Activated gamma-delta T cell treated with anti-CD3 and anti-CD28 coated beads, Interleukin-2, amount 50 U/mL, for 16 hours (primary cell): Measurements from ENCODE around the gene RNF123.
"Not testable (repeated sequence)": the region's sequence is repeated elsewhere in the genome, so short reads cannot be mapped to it uniquely, and the experiment has no call there.

Experiments
- DNase-seq: peaks from one replicate; pipeline ENCODE4 v3.0.0-alpha.2; 2020; ENCODE audit warnings: low read depth

The RNF123 gene

GRCh38 chr3:49681232-49681522 lies 8.2 kb upstream of the RNF123 start:
- DNase-seq = no peak

GRCh38 chr3:49681543-49681942 lies 7.8 kb upstream of the RNF123 start:
- DNase-seq = no peak

- no peak for DNase-seq
Observed at GRCh38 chr3:49683162-49683561, 6.2 kb upstream of the RNF123 start.

DNA sequence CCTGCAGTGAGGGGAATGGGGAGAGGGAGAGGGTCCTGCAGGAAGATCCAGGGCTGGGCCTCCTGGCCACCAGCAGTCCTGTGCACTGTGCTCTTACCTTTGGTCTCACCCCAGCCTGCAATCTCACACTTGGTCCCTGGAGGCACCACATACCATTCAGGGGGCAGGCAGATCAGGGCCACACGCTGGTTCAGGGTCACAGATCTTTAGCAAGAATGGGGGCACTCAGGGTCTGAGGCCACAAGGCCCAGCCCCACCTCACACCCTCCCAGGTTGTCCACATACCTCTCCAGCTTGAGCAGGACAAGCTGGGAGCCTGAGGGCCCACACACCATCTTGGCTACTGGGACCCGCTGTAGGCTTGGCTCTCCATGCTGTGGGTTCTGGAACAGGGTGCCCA lies 4.9 kb upstream of the RNF123 start:
- not testable (repeated sequence) for DNase-seq

DNA sequence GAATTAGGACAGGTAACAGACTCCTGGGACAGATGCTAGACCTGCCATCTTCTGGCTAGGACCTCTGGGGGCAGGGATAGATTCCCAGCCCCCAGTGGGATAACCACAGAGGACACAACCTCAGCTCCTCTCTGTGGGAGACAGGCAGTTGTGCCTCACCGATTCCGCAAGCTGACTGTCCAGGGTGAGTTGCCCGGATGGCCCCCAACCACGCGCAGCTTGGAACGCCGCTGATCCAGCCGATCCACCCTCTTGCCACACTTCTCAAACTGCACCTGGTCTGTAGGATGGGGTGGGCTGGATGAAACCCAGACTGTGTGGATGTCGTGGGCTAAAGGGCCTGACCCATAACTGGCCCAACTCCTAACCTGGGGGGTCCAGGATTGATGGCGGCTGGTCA lies 4.3 kb upstream of the RNF123 start:
- DNase-seq = not testable (repeated sequence)

GRCh38 chr3:49685846-49686245 lies 3.5 kb upstream of the RNF123 start:
- DNase-seq = not testable (repeated sequence)

GRCh38 chr3:49686346-49686745 lies 3.0 kb upstream of the RNF123 start:
- not testable (repeated sequence) for DNase-seq

DNA sequence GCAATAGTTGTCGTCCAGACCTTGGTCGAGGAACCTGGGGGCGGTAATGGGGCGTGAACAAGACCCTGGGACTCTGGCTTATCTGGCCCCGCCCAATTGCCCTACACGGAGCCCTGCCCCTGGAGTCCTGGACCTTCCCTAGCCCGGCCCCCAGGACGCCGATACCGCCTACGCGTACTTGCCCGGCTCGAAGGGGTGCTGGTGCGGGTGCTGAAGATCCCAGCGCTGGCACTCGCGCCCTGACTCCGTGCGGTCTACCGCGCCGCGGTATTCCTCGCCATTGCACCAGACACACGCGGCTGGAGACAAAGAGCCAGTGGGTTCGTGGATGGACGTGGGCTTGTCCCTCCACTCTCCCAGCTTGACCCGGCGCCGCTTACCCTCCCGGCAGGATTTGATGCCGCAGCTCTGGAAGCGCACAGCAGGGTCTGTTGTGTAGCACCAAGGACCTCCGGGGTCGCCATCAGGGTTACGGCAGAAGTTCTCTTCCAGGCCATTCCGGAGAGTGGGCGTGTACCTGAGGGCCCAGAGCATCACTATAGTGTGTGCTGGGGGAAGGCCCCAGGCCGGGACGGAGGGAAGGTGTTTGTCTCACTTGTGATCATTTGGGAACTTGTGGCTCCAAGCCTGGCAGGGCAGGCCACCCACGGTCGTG lies 2.5 kb upstream of the RNF123 start:
- DNase-seq = not testable (repeated sequence)

- not testable (repeated sequence) for DNase-seq
Observed at GRCh38 chr3:49687424-49687795, 1.9 kb upstream of the RNF123 start.

GRCh38 chr3:49688338-49689045 lies 865 bp upstream of the RNF123 start:
- not testable (repeated sequence) for DNase-seq

GRCh38 chr3:49689908-49690624 lies 709 bp downstream of the RNF123 start:
- not testable (repeated sequence) for DNase-seq

DNA sequence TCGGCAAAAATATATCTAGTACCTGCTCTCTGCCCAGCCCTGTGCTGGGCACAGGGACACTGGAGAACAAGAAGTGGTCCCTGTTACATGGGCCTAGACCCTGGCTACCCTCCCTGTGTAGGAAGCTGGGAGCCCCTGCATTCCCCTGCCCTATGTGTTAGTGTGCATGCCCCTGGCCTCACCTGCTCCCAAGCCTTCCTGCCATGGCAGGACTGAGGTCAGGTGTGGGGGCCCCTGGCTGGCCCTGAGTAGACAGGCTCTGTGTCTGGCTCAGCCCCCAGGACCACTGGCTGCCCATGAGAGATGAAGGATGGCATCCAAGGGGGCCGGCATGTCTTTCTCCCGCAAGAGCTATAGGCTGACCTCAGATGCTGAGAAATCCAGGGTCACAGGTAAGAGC lies 1.5 kb downstream of the RNF123 start:
- not testable (repeated sequence) for DNase-seq

- DNase-seq = not testable (repeated sequence)
Observed at GRCh38 chr3:49691481-49691880, 2.1 kb downstream of the RNF123 start.

DNA sequence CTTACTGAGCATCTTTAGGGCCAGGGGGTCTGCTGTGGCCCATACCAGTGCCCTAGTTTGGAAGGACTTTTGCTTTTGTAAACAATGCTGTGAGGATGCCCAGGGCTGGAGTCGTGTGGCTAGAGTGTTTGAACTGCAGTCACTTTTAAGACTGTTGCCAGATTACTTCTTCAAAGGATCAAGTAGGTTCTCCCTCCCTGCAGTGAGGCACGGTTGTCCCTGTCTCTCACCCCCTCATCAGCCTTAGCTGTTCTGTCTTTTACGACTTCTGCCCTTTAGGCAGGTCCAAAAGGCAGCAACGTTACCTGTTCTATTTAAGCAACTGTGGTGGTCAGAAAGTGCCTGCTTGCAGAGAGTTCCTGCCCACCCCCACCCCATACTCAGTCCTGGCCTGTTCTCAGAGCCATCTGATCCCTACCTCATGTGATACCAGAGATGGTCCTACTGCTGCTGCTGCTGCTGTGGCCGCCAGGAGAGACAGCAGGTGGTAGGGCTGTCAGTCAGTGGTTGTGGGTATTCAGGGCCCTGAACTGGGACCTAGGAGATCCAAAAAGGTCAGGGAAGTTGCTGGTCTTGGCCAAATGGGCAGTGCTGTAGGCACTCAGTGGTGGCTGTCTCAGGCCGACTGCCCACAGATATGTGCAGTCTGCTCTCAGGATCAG lies 5.2 kb downstream of the RNF123 start:
- not testable (repeated sequence) for DNase-seq

- DNase-seq = not testable (repeated sequence)
Observed at GRCh38 chr3:49695350-49696015, 6.1 kb downstream of the RNF123 start.

- no peak for DNase-seq
Observed at GRCh38 chr3:49699281-49699979, 10.1 kb downstream of the RNF123 start.

DNA sequence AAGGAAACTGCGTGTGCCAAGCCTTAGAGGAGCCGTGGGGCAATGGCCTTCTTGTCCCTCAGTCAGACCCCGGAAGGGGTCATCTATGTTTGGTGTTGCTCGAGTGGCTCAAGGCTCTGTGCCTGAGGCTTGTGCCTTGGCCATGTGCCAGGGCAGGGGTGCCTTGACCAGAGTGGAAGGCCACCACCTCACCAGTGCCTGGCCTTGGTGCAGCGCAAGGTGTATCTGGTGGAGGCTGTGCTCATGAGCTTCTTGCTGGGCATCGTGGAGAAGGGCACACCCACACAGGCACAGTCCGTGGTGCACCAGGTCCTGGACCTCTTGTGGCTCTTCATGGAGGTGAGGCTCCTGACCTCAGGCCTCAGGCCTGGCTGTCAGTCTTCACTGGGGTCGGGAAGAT lies 10.7 kb downstream of the RNF123 start:
- DNase-seq = no peak

DNA sequence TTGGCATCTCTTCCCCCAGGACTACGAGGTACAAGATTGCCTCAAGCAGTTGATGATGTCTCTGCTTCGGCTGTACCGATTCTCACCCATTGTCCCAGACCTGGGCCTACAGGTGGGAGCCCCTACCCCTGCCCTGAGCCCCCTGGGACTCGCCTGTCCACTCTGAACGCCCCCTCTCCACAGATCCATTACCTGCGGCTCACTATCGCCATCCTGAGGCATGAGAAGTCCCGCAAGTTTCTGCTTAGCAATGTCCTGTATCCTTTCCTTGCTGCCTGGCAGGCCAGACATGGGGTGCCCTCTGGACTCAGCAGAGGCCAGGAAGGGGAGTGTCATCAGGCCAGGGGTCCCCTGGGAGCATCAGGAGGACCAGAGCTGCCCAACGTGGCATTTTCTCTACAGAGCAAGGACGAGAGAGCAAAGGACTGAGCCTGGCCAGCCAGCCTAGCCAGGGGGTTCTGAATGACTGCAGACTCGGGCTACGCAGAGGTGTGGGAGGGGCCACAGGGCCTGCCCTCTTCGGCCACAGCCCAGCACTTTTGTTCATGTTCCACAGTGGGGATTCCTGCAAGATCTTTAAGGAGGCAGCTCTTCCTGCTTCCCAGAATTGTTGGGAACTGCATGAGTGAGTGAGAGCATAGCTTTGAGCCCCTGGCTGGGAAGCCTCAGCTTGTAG lies 11.2 kb downstream of the RNF123 start:
- no peak for DNase-seq

DNA sequence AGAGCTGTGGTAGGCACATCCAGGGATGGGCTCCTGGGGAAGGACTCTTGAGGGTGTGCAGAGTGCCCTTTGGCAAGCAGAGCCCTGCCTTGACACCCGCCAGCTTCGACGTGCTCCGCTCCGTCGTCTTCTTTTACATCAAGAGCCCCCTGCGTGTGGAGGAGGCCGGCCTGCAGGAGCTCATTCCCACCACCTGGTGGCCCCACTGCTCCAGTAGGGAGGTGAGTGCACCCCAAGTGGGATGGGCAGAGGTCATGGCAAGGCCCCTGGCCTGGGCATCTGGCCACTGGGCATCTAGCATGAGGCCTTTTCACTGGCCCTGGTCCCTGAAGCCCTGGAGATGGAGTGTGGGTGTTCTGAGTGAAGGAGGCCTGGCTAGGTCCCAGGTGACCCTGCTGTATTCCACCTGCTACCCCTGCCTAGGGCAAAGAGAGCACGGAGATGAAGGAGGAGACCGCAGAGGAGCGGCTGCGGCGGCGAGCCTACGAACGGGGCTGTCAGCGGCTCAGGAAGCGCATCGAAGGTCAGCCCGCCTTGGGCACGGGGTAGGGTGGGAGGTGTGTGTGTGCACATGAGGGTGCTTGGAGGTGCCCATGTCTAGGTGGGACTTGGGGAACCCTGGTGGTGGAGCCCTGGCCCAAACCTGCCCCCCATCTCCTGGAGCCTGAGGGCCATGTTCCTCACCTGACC lies 12.2 kb downstream of the RNF123 start:
- no peak for DNase-seq

- no peak for DNase-seq
Observed at GRCh38 chr3:49702672-49703071, 13.3 kb downstream of the RNF123 start.
